ENCODE results near the gene LIN7A.

Gene LIN7A

DNA sequence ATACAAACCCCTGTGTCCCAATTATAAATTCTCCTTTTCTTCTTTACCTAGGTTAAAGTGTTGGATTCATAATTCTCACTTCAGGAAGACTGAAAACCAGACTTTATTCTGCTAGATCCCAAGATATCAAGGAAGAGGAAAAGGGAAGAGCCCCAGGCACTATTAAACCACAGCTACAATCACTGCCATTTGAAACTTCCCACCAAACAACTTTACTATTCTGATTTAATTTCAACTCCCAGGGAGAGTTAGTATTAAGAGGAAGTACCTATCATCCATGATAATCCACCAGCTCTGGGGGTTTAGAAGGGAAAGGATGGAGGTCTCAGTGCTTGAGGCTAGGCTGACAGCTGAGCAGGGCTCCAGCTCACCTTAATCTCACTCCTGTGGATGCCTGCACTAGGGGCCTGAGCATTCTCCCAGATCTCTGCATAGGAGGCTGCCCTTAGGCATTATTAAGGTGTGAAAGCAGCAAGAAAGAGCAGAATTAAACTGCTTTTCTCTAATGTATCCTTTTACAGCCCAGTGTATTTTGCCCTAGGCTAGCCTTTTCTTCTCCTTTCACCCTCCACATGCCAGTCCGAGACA, 168.1 kb downstream of the LIN7A start:
- no peaks in the 10 kb centered on the region for H3K9me2 ChIP-seq (ENCODE audit: low read depth, low read length)
- no peak overlapping the region for H3K4me2 ChIP-seq (ENCODE audit: low read length)
- H3K4me1 ChIP-seq (ENCODE audit: insufficient read depth, low read length, severe bottlenecking): no peaks in the 10 kb centered on the region
- H2AFZ ChIP-seq (ENCODE audit: low read length): no peak overlapping the region
- no peak overlapping the region for H3K4me3 ChIP-seq (ENCODE audit: low read depth, low read length, poor library complexity, severe bottlenecking)
- no peaks in the 10 kb centered on the region for H3K9me3 ChIP-seq (ENCODE audit: low read length)
- TF ChIP-seq, protein P1, sequence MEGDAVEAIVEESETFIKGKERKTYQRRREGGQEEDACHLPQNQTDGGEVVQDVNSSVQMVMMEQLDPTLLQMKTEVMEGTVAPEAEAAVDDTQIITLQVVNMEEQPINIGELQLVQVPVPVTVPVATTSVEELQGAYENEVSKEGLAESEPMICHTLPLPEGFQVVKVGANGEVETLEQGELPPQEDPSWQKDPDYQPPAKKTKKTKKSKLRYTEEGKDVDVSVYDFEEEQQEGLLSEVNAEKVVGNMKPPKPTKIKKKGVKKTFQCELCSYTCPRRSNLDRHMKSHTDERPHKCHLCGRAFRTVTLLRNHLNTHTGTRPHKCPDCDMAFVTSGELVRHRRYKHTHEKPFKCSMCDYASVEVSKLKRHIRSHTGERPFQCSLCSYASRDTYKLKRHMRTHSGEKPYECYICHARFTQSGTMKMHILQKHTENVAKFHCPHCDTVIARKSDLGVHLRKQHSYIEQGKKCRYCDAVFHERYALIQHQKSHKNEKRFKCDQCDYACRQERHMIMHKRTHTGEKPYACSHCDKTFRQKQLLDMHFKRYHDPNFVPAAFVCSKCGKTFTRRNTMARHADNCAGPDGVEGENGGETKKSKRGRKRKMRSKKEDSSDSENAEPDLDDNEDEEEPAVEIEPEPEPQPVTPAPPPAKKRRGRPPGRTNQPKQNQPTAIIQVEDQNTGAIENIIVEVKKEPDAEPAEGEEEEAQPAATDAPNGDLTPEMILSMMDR (IDR thresholded peaks at IDR 0.05; ENCODE audit: low read length): no peak
- TF ChIP-seq EZH2 (IDR thresholded peaks at IDR 0.05; ENCODE audit: borderline replicate concordance, low read length): no peak
- H3K79me2 ChIP-seq (ENCODE audit: insufficient read depth, low read length): no peaks in the 10 kb centered on the region
- H3K36me3 ChIP-seq (ENCODE audit: insufficient read depth, low read length): no peaks in the 10 kb centered on the region
- H3K27me3 ChIP-seq (ENCODE audit: insufficient read depth, low read length): no peaks in the 10 kb centered on the region
- H3K9ac ChIP-seq (ENCODE audit: low read length): no peak overlapping the region
- no peaks in the 10 kb centered on the region for H3F3A ChIP-seq (ENCODE audit: insufficient read depth, low read length)
- no peak overlapping the region for H3K27ac ChIP-seq (ENCODE audit: low read depth, low read length, poor library complexity, severe bottlenecking)
- H4K20me1 ChIP-seq (ENCODE audit: insufficient read depth, low read length): no peaks in the 10 kb centered on the region; the same call in 1 of the 2 replicates

DNA sequence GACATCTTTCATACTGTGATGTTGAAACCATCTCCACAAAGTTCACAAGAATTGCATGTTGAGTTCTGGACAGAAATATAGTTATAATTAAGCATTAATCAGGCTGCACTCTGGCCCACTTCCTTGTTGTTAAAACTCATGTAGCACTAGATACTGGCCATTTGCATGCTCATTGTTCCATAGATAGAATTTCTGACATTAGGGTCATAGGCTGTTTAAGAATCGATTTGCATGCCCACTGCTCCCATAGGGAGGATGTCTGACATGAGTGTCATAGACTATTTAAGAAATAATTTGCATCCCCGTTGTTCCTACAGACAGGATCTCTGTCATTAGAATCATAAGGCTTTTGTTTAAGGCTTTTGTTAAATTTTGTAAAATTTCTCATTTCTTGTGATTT, 170.8 kb downstream of the LIN7A start:
- Histone ChIP-seq H3K36me3 (ENCODE audit: insufficient read depth, low read length) (no peaks in the 10 kb centered on the region), H4K20me1 (ENCODE audit: insufficient read depth, low read length) (no peaks in the 10 kb centered on the region; the same call in 1 of the 2 replicates), H3F3A (ENCODE audit: insufficient read depth, low read length) (no peaks in the 10 kb centered on the region), H3K9me2 (ENCODE audit: low read depth, low read length) (no peaks in the 10 kb centered on the region), H3K4me3 (ENCODE audit: low read depth, low read length, poor library complexity, severe bottlenecking) (no peak overlapping the region), H3K4me2 (ENCODE audit: low read length) (no peak overlapping the region), H3K27ac (ENCODE audit: low read depth, low read length, poor library complexity, severe bottlenecking) (no peak overlapping the region), H3K27me3 (ENCODE audit: insufficient read depth, low read length) (no peaks in the 10 kb centered on the region), H2AFZ (ENCODE audit: low read length) (no peak overlapping the region), H3K4me1 (ENCODE audit: insufficient read depth, low read length, severe bottlenecking) (no peaks in the 10 kb centered on the region), H3K9me3 (ENCODE audit: low read length) (no peaks in the 10 kb centered on the region), H3K9ac (ENCODE audit: low read length) (no peak overlapping the region), H3K79me2 (ENCODE audit: insufficient read depth, low read length) (no peaks in the 10 kb centered on the region)
- no peak for TF ChIP-seq EZH2 (IDR thresholded peaks at IDR 0.05; ENCODE audit: borderline replicate concordance, low read length)
- TF ChIP-seq, protein P1 (IDR thresholded peaks at IDR 0.05; ENCODE audit: low read length): no peak

DNA sequence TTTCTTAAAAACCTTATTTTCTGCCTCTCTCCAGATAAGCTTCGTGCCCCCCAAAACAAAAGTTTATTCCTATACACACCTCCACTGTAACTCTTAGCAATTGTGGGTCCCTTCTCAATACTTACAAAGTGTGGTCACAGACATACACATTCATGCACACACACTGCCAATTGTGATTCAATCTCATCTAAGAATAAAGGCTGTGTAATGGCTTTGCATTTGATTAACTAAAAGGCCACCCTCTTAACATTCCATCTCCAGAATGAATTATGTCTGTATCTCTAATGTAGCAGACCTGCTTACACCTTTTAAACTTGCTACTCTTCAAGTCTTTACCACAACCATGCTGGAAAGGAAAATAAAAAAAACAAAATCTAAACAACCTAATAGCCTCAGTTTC, 171.5 kb downstream of the LIN7A start:
- Histone ChIP-seq H3K79me2 (ENCODE audit: insufficient read depth, low read length) (no peaks in the 10 kb centered on the region), H3K4me3 (ENCODE audit: low read depth, low read length, poor library complexity, severe bottlenecking) (no peak overlapping the region), H3K4me1 (ENCODE audit: insufficient read depth, low read length, severe bottlenecking) (no peaks in the 10 kb centered on the region), H3F3A (ENCODE audit: insufficient read depth, low read length) (no peaks in the 10 kb centered on the region), H3K36me3 (ENCODE audit: insufficient read depth, low read length) (no peaks in the 10 kb centered on the region), H3K27me3 (ENCODE audit: insufficient read depth, low read length) (no peaks in the 10 kb centered on the region), H3K9me3 (ENCODE audit: low read length) (no peaks in the 10 kb centered on the region), H3K27ac (ENCODE audit: low read depth, low read length, poor library complexity, severe bottlenecking) (no peak overlapping the region), H3K4me2 (ENCODE audit: low read length) (no peak overlapping the region), H3K9ac (ENCODE audit: low read length) (no peak overlapping the region), H4K20me1 (ENCODE audit: insufficient read depth, low read length) (no peaks in the 10 kb centered on the region; the same call in 1 of the 2 replicates), H2AFZ (ENCODE audit: low read length) (no peak overlapping the region), H3K9me2 (ENCODE audit: low read depth, low read length) (no peaks in the 10 kb centered on the region)
- TF ChIP-seq, protein P1 (IDR thresholded peaks at IDR 0.05; ENCODE audit: low read length): no peak
- no peak for TF ChIP-seq EZH2 (IDR thresholded peaks at IDR 0.05; ENCODE audit: borderline replicate concordance, low read length)

Measured in OCI-LY1 (cell line).